NCI-H146 (cell line): ENCODE data around the gene STX1A.
"Not testable (repeated sequence)": the region's sequence is repeated elsewhere in the genome, so short reads cannot be mapped to it uniquely, and the experiment has no call there.

Experiments
- DNase-seq: peaks from one replicate; lab custom pipeline; 2025; lab: John Stamatoyannopoulos, UW

The STX1A gene

GRCh38 chr7:73735528-73735905 is 16.0 kb upstream of the STX1A start:
- no peak for DNase-seq

GRCh38 chr7:73734619-73735527 is 15.4 kb upstream of the STX1A start:
- peak; percentile 80 for DNase-seq

GRCh38 chr7:73732397-73732796 is 12.9 kb upstream of the STX1A start:
- no peak for DNase-seq

GRCh38 chr7:73730485-73730884 is 11.0 kb upstream of the STX1A start:
- no peak for DNase-seq

GRCh38 chr7:73728551-73728950 is 9.1 kb upstream of the STX1A start:
- DNase-seq = no peak

- no peak for DNase-seq
Observed at GRCh38 chr7:73727952-73728351, 8.5 kb upstream of the STX1A start.

GRCh38 chr7:73726083-73726466 is 6.6 kb upstream of the STX1A start:
- no peak for DNase-seq

GRCh38 chr7:73723813-73724212 is 4.3 kb upstream of the STX1A start:
- DNase-seq = no peak

GRCh38 chr7:73722785-73723184 is 3.3 kb upstream of the STX1A start:
- DNase-seq = no peak

GRCh38 chr7:73722182-73722581 is 2.7 kb upstream of the STX1A start:
- not testable (repeated sequence) for DNase-seq

- DNase-seq = no peak
Observed at GRCh38 chr7:73721377-73721817, 1.9 kb upstream of the STX1A start.

- DNase-seq = not testable (repeated sequence)
Observed at GRCh38 chr7:73720443-73720842, 974 bp upstream of the STX1A start.

GRCh38 chr7:73719806-73720169 is 319 bp upstream of the STX1A start:
- no peak for DNase-seq

- no peak for DNase-seq
Observed at GRCh38 chr7:73718438-73718881, 1.0 kb downstream of the STX1A start.

GRCh38 chr7:73717991-73718405 is 1.5 kb downstream of the STX1A start:
- no peak for DNase-seq

GRCh38 chr7:73717025-73717807 is 2.3 kb downstream of the STX1A start:
- DNase-seq = no peak

GRCh38 chr7:73716318-73716890 is 3.1 kb downstream of the STX1A start:
- DNase-seq = no peak

- peak; percentile 92 for DNase-seq
Observed at GRCh38 chr7:73715648-73716317, 3.7 kb downstream of the STX1A start.

GRCh38 chr7:73713319-73713718 is 6.2 kb downstream of the STX1A start:
- DNase-seq = not testable (repeated sequence)

GRCh38 chr7:73712773-73713172 is 6.7 kb downstream of the STX1A start:
- DNase-seq = no peak

GRCh38 chr7:73708961-73709549 is 10.4 kb downstream of the STX1A start:
- no peak for DNase-seq
